Measurements from ENCODE around the gene LCE5A.

DNA sequence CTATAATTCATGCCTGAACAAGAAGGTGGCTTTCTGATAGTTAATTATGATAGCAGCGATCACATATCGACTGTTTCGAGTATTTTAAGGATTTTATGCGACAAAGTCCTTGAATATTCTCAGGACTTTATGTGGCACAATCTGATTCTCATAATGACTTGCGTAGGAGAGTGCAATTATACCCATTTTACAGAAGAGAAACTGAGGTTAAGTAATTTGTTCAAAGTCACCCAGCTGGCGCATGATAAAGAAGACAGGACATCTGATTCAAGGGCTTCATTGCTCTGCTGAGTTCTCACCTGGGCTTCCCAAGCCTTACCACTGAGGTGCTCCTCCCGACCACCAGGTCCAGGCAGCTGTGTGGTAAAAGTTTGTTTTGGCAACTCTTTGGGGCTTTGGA is 5.5 kb downstream of the LCE5A start:
- TF ChIP-seq, protein P1, sequence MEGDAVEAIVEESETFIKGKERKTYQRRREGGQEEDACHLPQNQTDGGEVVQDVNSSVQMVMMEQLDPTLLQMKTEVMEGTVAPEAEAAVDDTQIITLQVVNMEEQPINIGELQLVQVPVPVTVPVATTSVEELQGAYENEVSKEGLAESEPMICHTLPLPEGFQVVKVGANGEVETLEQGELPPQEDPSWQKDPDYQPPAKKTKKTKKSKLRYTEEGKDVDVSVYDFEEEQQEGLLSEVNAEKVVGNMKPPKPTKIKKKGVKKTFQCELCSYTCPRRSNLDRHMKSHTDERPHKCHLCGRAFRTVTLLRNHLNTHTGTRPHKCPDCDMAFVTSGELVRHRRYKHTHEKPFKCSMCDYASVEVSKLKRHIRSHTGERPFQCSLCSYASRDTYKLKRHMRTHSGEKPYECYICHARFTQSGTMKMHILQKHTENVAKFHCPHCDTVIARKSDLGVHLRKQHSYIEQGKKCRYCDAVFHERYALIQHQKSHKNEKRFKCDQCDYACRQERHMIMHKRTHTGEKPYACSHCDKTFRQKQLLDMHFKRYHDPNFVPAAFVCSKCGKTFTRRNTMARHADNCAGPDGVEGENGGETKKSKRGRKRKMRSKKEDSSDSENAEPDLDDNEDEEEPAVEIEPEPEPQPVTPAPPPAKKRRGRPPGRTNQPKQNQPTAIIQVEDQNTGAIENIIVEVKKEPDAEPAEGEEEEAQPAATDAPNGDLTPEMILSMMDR (tag by site-specific recombination; IDR thresholded peaks at IDR 0.05), result no peak
- TF ChIP-seq ZNF473 (tag by site-specific recombination; IDR thresholded peaks at IDR 0.05), result no peak
- no peak for TF ChIP-seq ZNF140 (tag by site-specific recombination; IDR thresholded peaks at IDR 0.05)
- TF ChIP-seq ZNF791 (tag by site-specific recombination; IDR thresholded peaks at IDR 0.05), result no peak
- TF ChIP-seq YY1 (tag by site-specific recombination; IDR thresholded peaks at IDR 0.05), result no peak
- no peak for TF ChIP-seq MZF1 (tag by site-specific recombination; IDR thresholded peaks at IDR 0.05; ENCODE audit: borderline replicate concordance)
